Measurements from ENCODE around the gene SBK1.
"Not testable (repeated sequence)": the region's sequence is repeated elsewhere in the genome, so short reads cannot be mapped to it uniquely, and the experiment has no call there.

SBK1 gene

GRCh38 chr16:28362600-28362999 lies 70.3 kb downstream of the SBK1 start:
- DNase-seq, result not testable (repeated sequence)

DNA sequence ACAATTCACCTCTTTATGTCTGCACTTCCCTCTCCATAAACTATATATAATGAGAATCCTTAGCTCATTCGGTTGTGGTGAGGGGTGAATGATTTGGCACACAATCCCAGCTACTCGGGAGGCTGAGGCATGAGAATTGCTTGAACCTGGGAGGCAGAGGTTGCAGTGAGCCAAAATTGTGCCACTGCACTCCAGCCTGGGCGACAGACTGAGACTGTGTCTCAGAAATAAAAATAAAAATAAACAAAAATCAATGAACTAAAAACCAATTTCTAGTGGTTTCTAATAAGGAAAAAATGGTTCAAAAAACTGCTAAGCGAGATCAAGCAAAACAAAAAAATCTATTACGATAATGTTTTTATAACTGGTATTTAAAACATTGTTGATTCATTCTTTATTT lies 71.1 kb downstream of the SBK1 start, which contains the start of gene NPIPB6:
TSS of gene NPIPB6 (minus strand) at position 101 of the 400 bp plus-strand sequence. CDS start 686 bp downstream, outside the sequence.
- not testable (repeated sequence) for DNase-seq

DNA sequence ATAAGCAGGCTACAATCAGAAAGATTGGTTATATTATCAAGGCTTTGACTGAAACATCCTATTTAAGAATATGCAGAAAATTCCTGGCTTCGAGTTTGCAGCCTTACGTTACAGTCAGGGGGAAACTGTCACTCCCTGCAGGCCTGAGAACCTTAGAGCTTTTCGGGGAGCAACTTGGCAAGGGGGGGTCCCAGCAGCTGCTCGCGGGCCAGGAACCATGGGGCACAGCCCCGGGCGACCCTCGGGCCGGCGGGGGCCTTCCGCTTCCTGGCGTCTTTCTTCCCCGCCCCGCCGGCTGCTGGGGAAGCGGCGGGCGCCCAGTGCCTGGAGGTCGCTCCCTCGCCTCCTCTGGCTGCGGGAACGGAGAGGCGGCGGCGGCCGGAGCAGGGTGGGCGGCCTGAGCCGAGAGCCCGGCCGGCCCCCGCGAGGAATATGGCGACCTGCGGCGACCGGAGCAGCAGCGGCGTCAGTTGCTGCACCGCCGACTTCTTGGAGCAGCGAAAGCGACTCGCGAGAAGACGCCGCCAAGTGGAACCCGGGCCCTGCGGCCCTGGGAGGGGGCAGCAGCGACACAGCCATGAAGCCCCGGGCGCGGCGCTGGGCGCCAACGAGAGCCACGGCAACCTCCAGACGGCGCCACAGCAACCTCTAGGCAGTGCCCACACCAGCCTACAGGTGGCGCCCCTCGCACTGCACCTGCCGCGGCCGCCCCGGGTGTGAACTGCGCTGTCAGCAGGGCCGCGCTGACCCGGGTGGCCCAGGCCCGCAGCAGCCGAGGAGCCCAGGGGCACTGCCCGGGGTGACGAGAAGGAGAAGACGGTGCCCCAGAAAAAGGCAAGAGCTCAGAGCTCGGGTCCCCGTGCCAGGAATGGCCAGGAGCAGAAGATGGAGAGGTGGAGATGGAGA lies 72.2 kb downstream of the SBK1 start:
- DNase-seq, result not testable (repeated sequence)

DNA sequence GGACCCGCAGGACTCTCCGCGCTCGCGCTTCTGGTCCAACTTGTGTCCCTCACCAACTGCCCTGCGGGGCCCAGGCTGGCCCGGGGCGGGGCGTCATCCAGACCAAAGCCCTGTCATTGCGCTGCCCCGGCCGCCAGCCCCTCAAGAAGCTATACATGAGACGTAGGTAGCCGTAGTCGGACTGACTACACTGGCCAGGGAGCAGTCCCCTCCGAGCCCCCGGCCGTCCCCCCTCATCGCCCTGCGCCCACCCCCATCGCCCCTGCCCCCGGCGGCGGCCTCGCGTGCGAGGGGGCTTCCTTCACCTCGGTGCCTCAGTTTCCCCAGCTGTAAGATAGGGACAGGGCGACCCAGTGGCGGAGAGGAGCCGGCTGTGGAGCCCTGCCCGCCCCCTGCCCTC lies 75.6 kb downstream of the SBK1 start:
- not testable (repeated sequence) for DNase-seq

Measured in activated T-cell treated with anti-CD3 and anti-CD28 coated beads for 4 hours (primary cell).